ENCODE data around the gene EVC. TPM values are rescaled to one million over a fixed set of nuclear protein-coding genes. Genes with fewer than 3 reads are reported as not detected.

The EVC gene
- total RNA-seq, 1 donor: 69.1 TPM

DNA sequence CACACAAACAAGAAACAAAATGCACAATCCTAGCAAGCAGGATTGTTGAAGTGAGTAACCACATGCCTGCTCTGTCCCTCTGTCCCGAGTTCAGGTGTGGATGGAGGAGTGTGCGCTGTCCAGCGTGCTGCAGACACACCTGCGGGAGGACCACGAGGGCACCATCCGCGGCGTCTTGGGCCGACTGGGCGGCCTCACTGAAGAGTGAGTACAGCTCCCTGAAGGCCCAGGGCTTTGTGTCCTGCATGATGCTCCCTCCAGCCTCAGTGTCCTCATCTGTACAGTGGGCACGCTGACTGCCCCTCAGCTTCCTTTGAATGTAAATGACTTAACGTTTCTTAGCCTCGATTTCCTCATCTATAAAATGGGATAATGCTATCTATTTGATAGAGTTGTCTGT, 82.5 kb downstream of the EVC start:
- Histone ChIP-seq H3K9me3 (ENCODE audit: low read depth, low read length) (no peaks in the 10 kb centered on the region), H4K20me1 (ENCODE audit: insufficient read depth, low read length) (peaks cover 7% of the 10 kb centered on the region), H3K4me1 (ENCODE audit: insufficient read depth, low read length) (no peaks in the 10 kb centered on the region), H3K27ac (ENCODE audit: low read depth, low read length) (no peak overlapping the region), H2AFZ (ENCODE audit: low read length) (no peak overlapping the region), H3K4me3 (ENCODE audit: insufficient read depth, low read length) (no peak overlapping the region), H3K36me3 (ENCODE audit: insufficient read depth, low read length) (peaks cover 71% of the 10 kb centered on the region), H3K27me3 (ENCODE audit: insufficient read depth, low read length) (no peaks in the 10 kb centered on the region), H3K79me2 (ENCODE audit: insufficient read depth, low read length) (no peaks in the 10 kb centered on the region), H3K4me2 (ENCODE audit: insufficient read depth, low read length) (no peak overlapping the region)
- TF ChIP-seq, protein P1, sequence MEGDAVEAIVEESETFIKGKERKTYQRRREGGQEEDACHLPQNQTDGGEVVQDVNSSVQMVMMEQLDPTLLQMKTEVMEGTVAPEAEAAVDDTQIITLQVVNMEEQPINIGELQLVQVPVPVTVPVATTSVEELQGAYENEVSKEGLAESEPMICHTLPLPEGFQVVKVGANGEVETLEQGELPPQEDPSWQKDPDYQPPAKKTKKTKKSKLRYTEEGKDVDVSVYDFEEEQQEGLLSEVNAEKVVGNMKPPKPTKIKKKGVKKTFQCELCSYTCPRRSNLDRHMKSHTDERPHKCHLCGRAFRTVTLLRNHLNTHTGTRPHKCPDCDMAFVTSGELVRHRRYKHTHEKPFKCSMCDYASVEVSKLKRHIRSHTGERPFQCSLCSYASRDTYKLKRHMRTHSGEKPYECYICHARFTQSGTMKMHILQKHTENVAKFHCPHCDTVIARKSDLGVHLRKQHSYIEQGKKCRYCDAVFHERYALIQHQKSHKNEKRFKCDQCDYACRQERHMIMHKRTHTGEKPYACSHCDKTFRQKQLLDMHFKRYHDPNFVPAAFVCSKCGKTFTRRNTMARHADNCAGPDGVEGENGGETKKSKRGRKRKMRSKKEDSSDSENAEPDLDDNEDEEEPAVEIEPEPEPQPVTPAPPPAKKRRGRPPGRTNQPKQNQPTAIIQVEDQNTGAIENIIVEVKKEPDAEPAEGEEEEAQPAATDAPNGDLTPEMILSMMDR (IDR thresholded peaks at IDR 0.05; ENCODE audit: extremely low read depth, low read depth, low read length): no peak
- DNase-seq (ENCODE audit: insufficient read length, low spot score, missing footprints): no peak

DNA sequence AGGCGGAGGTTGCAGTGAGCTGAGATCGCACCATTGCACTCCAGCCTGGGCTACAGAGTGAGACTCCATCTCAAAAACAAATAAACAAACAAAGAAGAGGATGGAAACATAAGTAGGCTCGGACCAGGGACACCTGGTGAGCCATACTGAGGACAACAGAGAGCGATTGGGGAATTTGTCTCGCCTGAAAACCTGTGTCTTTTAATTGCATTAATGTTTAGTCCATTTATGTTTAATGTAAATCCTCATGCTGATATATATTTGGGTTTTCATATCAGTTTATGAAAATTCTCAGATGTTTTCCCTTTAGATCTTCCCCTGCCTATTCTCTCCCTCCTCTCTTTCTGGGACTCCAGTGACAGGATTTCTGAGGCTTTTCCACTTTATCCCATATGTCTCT, 84.6 kb downstream of the EVC start:
- no peak for DNase-seq (ENCODE audit: insufficient read length, low spot score, missing footprints)
- H3K9me3 ChIP-seq (ENCODE audit: low read depth, low read length): no peaks in the 10 kb centered on the region
- H3K27ac ChIP-seq (ENCODE audit: low read depth, low read length): no peak overlapping the region
- no peaks in the 10 kb centered on the region for H4K20me1 ChIP-seq (ENCODE audit: insufficient read depth, low read length)
- H3K27me3 ChIP-seq (ENCODE audit: insufficient read depth, low read length): no peaks in the 10 kb centered on the region
- no peaks in the 10 kb centered on the region for H3K79me2 ChIP-seq (ENCODE audit: insufficient read depth, low read length)
- TF ChIP-seq, protein P1 (IDR thresholded peaks at IDR 0.05; ENCODE audit: extremely low read depth, low read depth, low read length): no peak
- H3K4me3 ChIP-seq (ENCODE audit: insufficient read depth, low read length): no peak overlapping the region
- no peak overlapping the region for H3K4me2 ChIP-seq (ENCODE audit: insufficient read depth, low read length)
- H3K4me1 ChIP-seq (ENCODE audit: insufficient read depth, low read length): no peaks in the 10 kb centered on the region
- peaks cover 71% of the 10 kb centered on the region for H3K36me3 ChIP-seq (ENCODE audit: insufficient read depth, low read length)
- no peak overlapping the region for H2AFZ ChIP-seq (ENCODE audit: low read length)

DNA sequence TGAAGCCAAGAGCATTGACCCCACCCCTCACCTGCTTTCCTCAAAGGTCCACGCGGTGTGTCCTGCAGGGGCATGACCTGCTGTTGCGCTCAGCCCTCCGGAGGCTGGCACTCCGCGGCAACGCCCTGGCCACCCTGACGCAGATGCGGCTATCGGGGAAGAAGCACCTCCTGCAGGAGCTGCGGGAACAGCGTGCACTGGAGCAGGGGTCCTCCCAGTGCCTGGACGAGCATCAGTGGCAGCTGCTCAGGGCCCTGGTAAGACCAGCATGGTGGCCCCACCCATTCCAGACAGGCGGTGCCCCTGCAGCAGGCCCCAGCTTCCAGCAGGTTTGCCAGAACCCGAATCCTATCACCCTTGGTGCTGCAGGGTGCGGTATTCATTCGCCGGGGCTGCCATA, 86.0 kb downstream of the EVC start:
- TF ChIP-seq, protein P1 (IDR thresholded peaks at IDR 0.05; ENCODE audit: extremely low read depth, low read depth, low read length): no peak
- no peaks in the 10 kb centered on the region for H3K9me3 ChIP-seq (ENCODE audit: low read depth, low read length)
- no peak overlapping the region for H3K4me2 ChIP-seq (ENCODE audit: insufficient read depth, low read length)
- H3K79me2 ChIP-seq (ENCODE audit: insufficient read depth, low read length): no peaks in the 10 kb centered on the region
- H3K27ac ChIP-seq (ENCODE audit: low read depth, low read length): no peak overlapping the region
- H3K4me1 ChIP-seq (ENCODE audit: insufficient read depth, low read length): no peaks in the 10 kb centered on the region
- H2AFZ ChIP-seq (ENCODE audit: low read length): no peak overlapping the region
- DNase-seq (ENCODE audit: insufficient read length, low spot score, missing footprints): no peak
- no peak overlapping the region for H3K4me3 ChIP-seq (ENCODE audit: insufficient read depth, low read length)
- H3K27me3 ChIP-seq (ENCODE audit: insufficient read depth, low read length): no peaks in the 10 kb centered on the region
- H4K20me1 ChIP-seq (ENCODE audit: insufficient read depth, low read length): no peaks in the 10 kb centered on the region
- H3K36me3 ChIP-seq (ENCODE audit: insufficient read depth, low read length): peaks cover 75% of the 10 kb centered on the region

DNA sequence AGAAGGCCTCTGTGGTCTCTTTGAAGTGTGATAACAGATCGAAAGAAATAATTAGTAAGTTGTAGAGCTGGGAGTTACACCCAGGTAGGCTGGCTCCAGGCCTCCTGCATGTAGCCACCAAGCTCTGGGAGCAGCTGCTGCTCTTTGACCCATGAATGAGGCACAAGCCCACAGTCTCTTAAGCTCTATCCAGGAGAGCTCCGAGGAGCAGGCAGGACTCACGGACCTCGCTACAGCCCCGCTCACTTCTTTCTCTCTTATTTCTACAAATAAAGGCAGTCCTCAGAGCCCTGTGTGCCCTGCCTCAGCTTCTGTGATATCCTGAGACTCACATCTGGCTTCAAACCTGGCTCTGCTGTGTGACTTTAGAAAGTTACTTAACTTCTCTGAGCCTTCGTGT, 86.9 kb downstream of the EVC start:
- TF ChIP-seq, protein P1 (IDR thresholded peaks at IDR 0.05; ENCODE audit: extremely low read depth, low read depth, low read length): no peak
- Histone ChIP-seq H3K79me2 (ENCODE audit: insufficient read depth, low read length) (no peaks in the 10 kb centered on the region), H3K36me3 (ENCODE audit: insufficient read depth, low read length) (peaks cover 75% of the 10 kb centered on the region), H3K4me2 (ENCODE audit: insufficient read depth, low read length) (no peak overlapping the region), H3K4me1 (ENCODE audit: insufficient read depth, low read length) (no peaks in the 10 kb centered on the region), H4K20me1 (ENCODE audit: insufficient read depth, low read length) (no peaks in the 10 kb centered on the region), H2AFZ (ENCODE audit: low read length) (no peak overlapping the region), H3K4me3 (ENCODE audit: insufficient read depth, low read length) (no peak overlapping the region), H3K27me3 (ENCODE audit: insufficient read depth, low read length) (no peaks in the 10 kb centered on the region), H3K27ac (ENCODE audit: low read depth, low read length) (no peak overlapping the region), H3K9me3 (ENCODE audit: low read depth, low read length) (no peaks in the 10 kb centered on the region)
- DNase-seq (ENCODE audit: insufficient read length, low spot score, missing footprints): no peak
